Activated CD4-positive, alpha-beta T cell treated with anti-CD3 and anti-CD28 coated beads, Interleukin-2, amount 10 ng/mL, durations not matched to agents 7 days and 5 days (primary cell): ENCODE measurements around the gene OSTM1. TPM values are rescaled to one million over a fixed set of nuclear protein-coding genes. Genes with fewer than 3 reads are reported as not detected.
A peak's percentile ranks its signal among the peaks of the same experiment; 100 is the strongest.

Experiments
- CTCF ChIA-PET: fragments of 350-600 bp; sonication (Branson Sonifier 250); formaldehyde crosslinking; loops from one replicate; lab custom pipeline; 2021; ENCODE audit warnings: antibody characterized with exemption; lab: Charles Lee
- POLR2A ChIA-PET: fragments of 350-600 bp; sonication (Branson Sonifier 250); formaldehyde crosslinking; loops from one replicate; lab custom pipeline; 2021; ENCODE audit warnings: antibody characterized with exemption; lab: Charles Lee
- DNase-seq: peaks from one replicate; pipeline ENCODE4 v3.0.0-alpha.2; 2020
- H3K27ac Mint-ChIP-seq: one replicate; pipeline ENCODE4 v1.8.0; 2021; ENCODE audit warnings: mild to moderate bottlenecking, moderate library complexity, mixed read lengths
- H3K27me3 Mint-ChIP-seq: one replicate; pipeline ENCODE4 v1.8.0; 2021; ENCODE audit warnings: mixed read lengths
- H3K36me3 Mint-ChIP-seq: one replicate; pipeline ENCODE4 v1.8.0; 2021; ENCODE audit warnings: low read depth, mixed read lengths
- H3K4me1 Mint-ChIP-seq: one replicate; pipeline ENCODE4 v1.8.0; 2021; ENCODE audit warnings: mixed read lengths
- H3K4me3 Mint-ChIP-seq: one replicate; pipeline ENCODE4 v1.8.0; 2021; ENCODE audit warnings: mild to moderate bottlenecking, moderate library complexity, mixed read lengths
- H3K9me3 Mint-ChIP-seq: one replicate; pipeline ENCODE4 v1.8.0; 2021; ENCODE audit warnings: mixed read lengths
- total RNA-seq, 2 experiments: library from RNA; stranded (reverse); gene quantifications; one replicate each; pipeline ENCODE4 v1.2.3, GENCODE V29; 2021

Gene OSTM1, protein sequence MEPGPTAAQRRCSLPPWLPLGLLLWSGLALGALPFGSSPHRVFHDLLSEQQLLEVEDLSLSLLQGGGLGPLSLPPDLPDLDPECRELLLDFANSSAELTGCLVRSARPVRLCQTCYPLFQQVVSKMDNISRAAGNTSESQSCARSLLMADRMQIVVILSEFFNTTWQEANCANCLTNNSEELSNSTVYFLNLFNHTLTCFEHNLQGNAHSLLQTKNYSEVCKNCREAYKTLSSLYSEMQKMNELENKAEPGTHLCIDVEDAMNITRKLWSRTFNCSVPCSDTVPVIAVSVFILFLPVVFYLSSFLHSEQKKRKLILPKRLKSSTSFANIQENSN
- total RNA-seq: 10 to 100 TPM; 25.7 to 28.2 TPM

DNA sequence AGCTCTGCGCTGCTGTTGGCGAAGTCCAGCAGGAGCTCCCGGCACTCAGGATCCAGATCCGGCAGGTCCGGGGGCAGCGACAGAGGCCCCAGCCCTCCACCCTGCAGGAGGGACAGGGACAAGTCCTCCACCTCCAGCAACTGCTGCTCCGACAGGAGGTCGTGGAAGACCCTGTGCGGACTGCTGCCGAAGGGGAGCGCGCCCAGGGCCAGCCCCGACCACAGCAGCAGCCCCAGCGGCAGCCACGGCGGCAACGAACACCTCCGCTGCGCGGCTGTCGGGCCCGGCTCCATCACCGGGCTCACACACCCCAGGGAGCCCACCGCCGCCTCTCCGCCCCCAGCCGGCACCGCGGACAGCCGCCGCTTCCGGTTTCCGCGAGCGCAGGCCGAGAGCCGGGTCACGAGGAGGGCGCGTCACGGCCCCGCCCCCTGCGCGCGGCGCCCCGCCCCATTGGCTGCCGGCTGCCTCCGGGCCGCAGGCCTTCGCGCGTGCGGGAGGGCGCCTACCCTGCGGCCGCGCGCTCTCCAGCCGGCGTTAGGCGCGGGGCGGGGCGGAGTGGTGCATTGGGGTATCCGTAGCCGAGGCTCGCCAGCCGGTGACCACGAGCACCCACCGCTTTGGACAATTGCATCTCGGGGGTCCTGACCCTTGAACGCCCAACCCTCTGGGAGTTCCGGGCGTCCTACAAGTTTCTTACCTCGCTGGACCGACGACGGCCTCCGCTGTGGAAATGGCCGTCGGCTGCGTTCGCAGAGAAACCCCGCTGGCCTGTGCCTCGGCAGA, at the start of gene OSTM1:
Gene OSTM1 (minus strand): TSS at position 383 of the 786 bp plus-strand sequence. CDS start 90 bp downstream, at position 293.
- peaks cover 11% of the 10 kb centered on the region for H3K27me3 Mint-ChIP-seq
- H3K4me1 Mint-ChIP-seq: peaks cover 29% of the 10 kb centered on the region
- ChIA-PET CTCF (interaction anchor here (1.1 to 1.5 kb wide), 3 partner anchors 15 to 25 kb away, joined by 3 to 4 read pairs (median 3); no protein-coding TSS in a partner anchor), POLR2A (no interaction called here)
- peak within 1 kb of the TSS; percentile 89 for H3K27ac Mint-ChIP-seq
- H3K36me3 Mint-ChIP-seq: peaks cover 11% of the 10 kb centered on the region
- H3K9me3 Mint-ChIP-seq: no peaks in the 10 kb centered on the region
- peak within 1 kb of the TSS; percentile 81 for H3K4me3 Mint-ChIP-seq
- peak; percentile 92 for DNase-seq

DNA sequence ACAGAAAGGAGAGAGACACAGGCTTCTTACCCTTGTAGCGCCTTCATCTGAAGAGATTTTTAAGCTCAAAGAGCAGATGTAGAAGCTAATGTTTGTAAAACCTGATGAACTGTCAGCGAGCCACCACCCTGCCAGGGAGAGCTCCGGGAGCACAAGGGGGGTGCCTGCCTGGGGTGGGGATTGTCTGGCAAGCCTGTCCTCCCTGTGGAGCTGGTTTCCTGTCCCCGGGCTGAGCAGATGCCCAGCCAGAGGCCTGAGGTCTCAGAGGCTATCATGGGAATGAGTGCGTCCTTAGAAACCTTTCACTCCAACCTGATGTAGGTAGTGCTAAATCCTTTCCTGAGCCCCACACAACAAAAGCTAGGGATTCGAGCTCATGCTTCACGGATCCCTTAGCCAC, 49.4 kb upstream of the OSTM1 start:
- Mint-ChIP-seq H3K27me3 (peaks cover 88% of the 10 kb centered on the region), H3K27ac (no peak overlapping the region), H3K36me3 (no peaks in the 10 kb centered on the region), H3K4me3 (no peak overlapping the region), H3K4me1 (peaks cover 5% of the 10 kb centered on the region), H3K9me3 (no peaks in the 10 kb centered on the region)
- CTCF ChIA-PET: interaction anchor here (1.2 kb wide), 1 partner anchor 53 kb away, joined by 3 read pairs; no protein-coding TSS in a partner anchor
- no peak for DNase-seq
- POLR2A ChIA-PET: no interaction called here

DNA sequence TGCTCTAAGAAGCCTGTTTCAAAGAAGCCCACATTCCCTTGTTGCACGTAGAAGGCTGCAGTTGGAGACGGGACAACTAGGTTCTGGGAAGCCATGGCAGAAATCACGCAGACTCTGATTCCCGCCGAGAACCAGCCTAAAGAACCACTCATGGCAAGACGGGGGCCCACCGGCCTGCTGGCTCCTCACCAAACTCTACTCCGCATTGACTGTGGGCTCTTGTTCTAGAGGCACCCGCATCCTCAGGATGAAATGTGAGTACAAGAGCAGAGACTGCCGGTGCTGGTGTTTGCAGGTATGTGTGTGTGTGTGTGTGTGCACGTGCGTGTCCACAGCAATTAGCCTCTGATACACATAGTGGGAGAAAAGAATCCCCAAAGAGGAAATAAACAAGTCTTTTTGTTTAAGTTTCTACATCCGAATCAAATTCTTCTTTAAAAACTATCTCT, 49.0 kb upstream of the OSTM1 start:
- Mint-ChIP-seq H3K36me3 (no peaks in the 10 kb centered on the region), H3K9me3 (no peaks in the 10 kb centered on the region), H3K4me3 (no peak overlapping the region), H3K27me3 (peaks cover 88% of the 10 kb centered on the region), H3K4me1 (peaks cover 9% of the 10 kb centered on the region), H3K27ac (no peak overlapping the region)
- ChIA-PET POLR2A (no interaction called here), CTCF (interaction anchor here (1.2 kb wide), 1 partner anchor 53 kb away, joined by 3 read pairs; no protein-coding TSS in a partner anchor)
- no peak for DNase-seq

DNA sequence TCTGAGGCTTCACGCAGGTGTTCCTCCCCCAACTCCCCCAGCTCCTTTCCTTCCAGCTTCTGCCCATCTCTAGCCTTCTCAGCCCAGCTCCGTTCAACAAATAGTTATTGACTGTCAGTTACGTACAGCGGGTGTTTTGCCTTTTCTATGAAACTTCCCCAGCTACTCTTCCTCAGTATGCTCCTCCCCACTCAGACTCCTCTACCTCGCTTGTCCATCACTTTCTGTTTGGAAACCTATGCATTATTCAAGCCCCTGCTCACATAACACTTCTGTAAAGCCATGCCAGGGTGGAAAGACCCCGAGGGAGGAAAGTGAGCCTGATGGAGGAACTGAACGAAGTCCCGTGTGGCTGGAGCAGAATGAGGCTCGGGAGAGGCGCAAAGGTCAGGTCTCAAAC, 47.1 kb upstream of the OSTM1 start:
- Mint-ChIP-seq H3K27ac (no peak overlapping the region), H3K27me3 (peaks cover 89% of the 10 kb centered on the region), H3K9me3 (no peaks in the 10 kb centered on the region), H3K4me3 (no peak overlapping the region), H3K4me1 (peaks cover 17% of the 10 kb centered on the region), H3K36me3 (peaks cover 2% of the 10 kb centered on the region)
- CTCF ChIA-PET: interaction anchor here (1.1 kb wide), 1 partner anchor 41 kb away, joined by 4 read pairs; no protein-coding TSS in a partner anchor
- POLR2A ChIA-PET: interaction anchor here (0.6 kb wide), 1 partner anchor 1044 kb away, joined by 3 read pairs; no protein-coding TSS in a partner anchor
- no peak for DNase-seq

DNA sequence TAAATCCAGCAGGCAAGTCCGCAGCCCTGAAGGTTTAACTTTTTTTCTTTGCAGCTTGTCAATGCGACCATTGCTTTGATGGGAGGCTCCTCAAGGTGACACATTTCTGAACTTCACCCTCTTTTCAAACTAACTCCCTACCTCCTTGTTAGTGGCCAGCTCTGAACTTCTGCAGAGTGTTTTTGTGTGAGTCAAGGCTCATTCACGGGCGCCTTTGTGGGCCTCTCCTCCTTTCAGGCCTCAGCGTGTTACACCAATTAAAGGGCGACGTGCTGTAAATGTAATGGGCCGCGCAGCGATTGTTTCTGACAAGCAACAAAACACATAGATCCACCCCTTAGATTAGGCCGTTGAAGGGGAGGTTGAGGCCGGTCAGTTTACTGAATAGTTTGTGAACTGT, 45.8 kb upstream of the OSTM1 start:
- CTCF ChIA-PET: interaction anchor here (0.6 to 1.4 kb wide), 3 partner anchors 51 to 171 kb away, joined by 3 to 4 read pairs (median 3); no protein-coding TSS in a partner anchor
- Mint-ChIP-seq H3K27ac (no peak overlapping the region), H3K9me3 (no peaks in the 10 kb centered on the region), H3K4me1 (peaks cover 25% of the 10 kb centered on the region), H3K4me3 (no peak overlapping the region), H3K27me3 (peaks cover 90% of the 10 kb centered on the region), H3K36me3 (peaks cover 2% of the 10 kb centered on the region)
- POLR2A ChIA-PET: no interaction called here
- no peak for DNase-seq

DNA sequence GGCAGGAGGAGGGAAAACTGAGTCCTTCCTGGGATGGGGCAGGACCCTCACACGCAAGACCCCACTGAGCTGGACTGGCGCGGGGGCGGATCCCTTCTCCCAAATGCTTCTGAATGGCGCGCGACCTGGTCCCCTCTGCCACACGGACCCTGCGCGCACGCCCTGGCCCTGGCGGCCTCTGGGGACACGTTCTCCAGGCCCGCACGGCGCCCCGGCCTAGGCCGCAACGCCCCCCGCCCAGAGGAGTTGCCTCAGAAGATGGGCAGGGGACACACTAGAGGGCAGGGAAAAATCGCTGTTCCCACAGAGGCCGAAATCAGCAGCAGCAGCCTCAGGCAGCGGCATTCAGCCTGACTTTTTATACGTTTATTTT, 45.2 kb upstream of the OSTM1 start:
- no peaks in the 10 kb centered on the region for H3K9me3 Mint-ChIP-seq
- H3K27ac Mint-ChIP-seq: no peak overlapping the region
- DNase-seq: no peak
- peaks cover 90% of the 10 kb centered on the region for H3K27me3 Mint-ChIP-seq
- H3K36me3 Mint-ChIP-seq: peaks cover 2% of the 10 kb centered on the region
- ChIA-PET POLR2A (interaction anchor here (0.7 kb wide), 1 partner anchor 123 kb away, joined by 3 read pairs; no protein-coding TSS in a partner anchor), CTCF (interaction anchor here (1.3 to 1.4 kb wide), 2 partner anchors 52 to 60 kb away, joined by 3 to 4 read pairs; no protein-coding TSS in a partner anchor)
- H3K4me1 Mint-ChIP-seq: peaks cover 30% of the 10 kb centered on the region
- H3K4me3 Mint-ChIP-seq: peak overlapping the region; percentile 84

DNA sequence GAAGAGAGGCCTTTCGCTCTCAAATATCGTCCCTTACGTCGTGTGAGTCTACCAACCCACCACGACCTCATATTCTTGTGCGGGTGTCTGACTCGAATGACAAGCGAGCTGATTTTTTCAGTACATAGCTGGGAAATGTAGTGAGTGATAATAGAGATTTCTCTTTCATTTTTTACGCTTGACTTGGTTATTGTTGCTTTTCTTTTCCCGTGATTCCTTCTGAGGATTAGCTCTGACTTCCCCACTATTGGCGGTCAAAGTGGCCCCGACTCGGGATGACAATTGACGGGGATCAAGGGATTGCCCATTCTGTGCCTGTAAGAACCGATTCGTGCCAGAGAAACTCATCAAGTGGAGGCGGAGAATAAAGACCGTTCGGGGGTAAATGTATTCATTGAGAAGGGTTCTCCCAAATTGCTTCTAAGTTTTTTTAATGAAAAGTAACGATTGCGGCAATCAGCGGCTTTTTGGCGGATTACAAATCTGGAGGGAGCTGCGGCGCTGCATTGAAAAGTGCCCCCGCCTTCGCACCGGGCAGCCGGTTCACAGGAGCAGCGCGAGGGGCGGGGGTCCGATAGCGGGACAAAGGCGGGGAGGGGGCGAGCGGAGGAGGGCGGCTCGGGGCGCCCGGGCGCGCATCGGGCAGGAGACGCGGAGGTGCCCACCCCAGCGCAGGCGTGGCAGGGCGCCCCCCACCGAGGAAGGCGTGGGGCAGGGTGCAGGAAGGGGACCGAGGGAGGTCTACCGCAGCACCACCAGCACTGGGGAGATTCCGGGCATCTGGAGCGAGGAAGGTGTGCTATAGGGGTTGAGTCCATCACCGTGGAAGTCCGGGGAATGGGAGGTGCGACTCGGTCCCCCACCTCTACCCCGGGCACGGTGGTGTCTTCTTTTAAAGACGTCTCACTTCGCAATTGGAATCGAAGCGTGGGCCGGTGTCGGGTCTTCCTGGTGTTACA, 44.5 kb upstream of the OSTM1 start:
- Mint-ChIP-seq H3K36me3 (peaks cover 2% of the 10 kb centered on the region), H3K27me3 (peaks cover 90% of the 10 kb centered on the region), H3K4me1 (peaks cover 36% of the 10 kb centered on the region), H3K27ac (peak overlapping the region; percentile 79), H3K9me3 (no peaks in the 10 kb centered on the region), H3K4me3 (peak overlapping the region; percentile 84)
- ChIA-PET POLR2A (interaction anchor here (0.7 kb wide), 1 partner anchor 123 kb away, joined by 3 read pairs; no protein-coding TSS in a partner anchor), CTCF (interaction anchor here (1.3 kb wide), 1 partner anchor 52 kb away, joined by 4 read pairs; no protein-coding TSS in a partner anchor)
- DNase-seq: no peak

DNA sequence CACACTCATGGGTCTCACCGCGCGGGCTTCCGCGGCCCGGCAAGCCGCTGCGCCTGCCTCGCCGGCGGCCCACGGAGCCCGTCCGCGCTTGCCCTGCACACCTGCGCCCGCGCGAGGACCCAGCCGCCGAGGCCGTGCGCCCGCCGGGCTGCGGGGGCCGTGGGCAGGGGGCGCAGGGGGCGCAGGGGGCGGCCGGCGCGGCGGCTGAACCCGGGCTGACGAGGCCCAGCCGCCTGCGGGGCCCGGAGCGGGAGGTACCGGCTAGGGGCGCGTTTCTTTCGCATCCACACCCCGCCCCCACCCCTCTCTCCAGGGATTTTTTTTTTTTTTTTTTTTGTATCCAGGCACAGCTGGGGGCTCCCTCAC, 43.8 kb upstream of the OSTM1 start:
- POLR2A ChIA-PET: no interaction called here
- peaks cover 41% of the 10 kb centered on the region for H3K4me1 Mint-ChIP-seq
- no peak for DNase-seq
- H3K4me3 Mint-ChIP-seq: peak overlapping the region; percentile 84
- H3K36me3 Mint-ChIP-seq: peaks cover 2% of the 10 kb centered on the region
- CTCF ChIA-PET: no interaction called here
- H3K27ac Mint-ChIP-seq: no peak overlapping the region
- H3K9me3 Mint-ChIP-seq: no peaks in the 10 kb centered on the region
- peaks cover 90% of the 10 kb centered on the region for H3K27me3 Mint-ChIP-seq

DNA sequence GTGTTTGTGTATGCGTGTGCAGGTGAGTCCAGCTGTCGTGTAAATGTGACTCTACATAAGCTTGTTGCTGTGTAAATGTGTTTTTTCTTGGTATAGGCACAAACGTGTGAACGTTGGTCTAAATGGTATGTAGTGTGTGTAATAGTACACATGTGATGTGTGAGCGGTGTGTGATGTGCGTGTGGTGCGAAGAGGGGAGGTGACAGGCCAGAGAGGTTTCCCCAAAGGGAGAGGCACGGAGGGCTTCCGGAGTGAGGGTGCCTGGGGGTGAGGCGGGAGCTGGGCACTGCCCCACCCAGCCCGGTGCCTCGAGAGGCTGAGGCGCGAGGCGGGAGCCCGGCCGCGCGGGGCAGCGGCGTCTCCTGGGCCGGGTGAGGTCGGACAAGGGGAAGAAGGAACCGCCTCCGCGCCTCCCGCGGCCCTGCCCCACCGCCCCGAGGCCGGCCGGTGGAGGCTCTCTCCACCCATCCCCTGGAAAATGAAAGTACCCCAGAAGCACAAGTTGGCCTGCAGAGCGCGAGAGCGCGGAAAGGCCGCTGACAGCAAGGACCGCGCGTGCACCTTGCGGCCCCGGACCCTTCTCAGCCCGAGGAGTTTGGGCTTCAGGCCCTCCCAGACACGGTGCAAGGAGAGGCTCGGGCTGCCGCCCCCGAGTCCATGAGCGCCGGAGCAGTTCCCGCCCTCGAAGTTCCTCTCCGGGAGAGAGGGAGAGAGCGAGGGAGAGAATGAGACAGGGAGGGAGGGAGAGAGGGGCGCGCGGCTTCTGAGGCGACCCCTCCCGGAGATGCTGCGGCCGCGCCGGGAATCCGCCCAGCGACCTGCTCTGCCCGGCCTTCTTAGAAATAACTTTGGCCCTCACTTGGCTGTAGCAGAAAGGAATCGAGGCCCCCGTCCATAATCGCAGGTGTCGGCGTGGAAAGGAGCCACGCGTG, 43.2 kb upstream of the OSTM1 start:
- CTCF ChIA-PET: interaction anchor here (1.4 kb wide), 1 partner anchor 54 kb away, joined by 4 read pairs; no protein-coding TSS in a partner anchor
- H3K36me3 Mint-ChIP-seq: peaks cover 2% of the 10 kb centered on the region
- no peaks in the 10 kb centered on the region for H3K9me3 Mint-ChIP-seq
- DNase-seq: peak; percentile 21
- peaks cover 42% of the 10 kb centered on the region for H3K4me1 Mint-ChIP-seq
- H3K27ac Mint-ChIP-seq: peak overlapping the region; percentile 17
- POLR2A ChIA-PET: no interaction called here
- peaks cover 90% of the 10 kb centered on the region for H3K27me3 Mint-ChIP-seq
- peak overlapping the region; percentile 72 for H3K4me3 Mint-ChIP-seq

DNA sequence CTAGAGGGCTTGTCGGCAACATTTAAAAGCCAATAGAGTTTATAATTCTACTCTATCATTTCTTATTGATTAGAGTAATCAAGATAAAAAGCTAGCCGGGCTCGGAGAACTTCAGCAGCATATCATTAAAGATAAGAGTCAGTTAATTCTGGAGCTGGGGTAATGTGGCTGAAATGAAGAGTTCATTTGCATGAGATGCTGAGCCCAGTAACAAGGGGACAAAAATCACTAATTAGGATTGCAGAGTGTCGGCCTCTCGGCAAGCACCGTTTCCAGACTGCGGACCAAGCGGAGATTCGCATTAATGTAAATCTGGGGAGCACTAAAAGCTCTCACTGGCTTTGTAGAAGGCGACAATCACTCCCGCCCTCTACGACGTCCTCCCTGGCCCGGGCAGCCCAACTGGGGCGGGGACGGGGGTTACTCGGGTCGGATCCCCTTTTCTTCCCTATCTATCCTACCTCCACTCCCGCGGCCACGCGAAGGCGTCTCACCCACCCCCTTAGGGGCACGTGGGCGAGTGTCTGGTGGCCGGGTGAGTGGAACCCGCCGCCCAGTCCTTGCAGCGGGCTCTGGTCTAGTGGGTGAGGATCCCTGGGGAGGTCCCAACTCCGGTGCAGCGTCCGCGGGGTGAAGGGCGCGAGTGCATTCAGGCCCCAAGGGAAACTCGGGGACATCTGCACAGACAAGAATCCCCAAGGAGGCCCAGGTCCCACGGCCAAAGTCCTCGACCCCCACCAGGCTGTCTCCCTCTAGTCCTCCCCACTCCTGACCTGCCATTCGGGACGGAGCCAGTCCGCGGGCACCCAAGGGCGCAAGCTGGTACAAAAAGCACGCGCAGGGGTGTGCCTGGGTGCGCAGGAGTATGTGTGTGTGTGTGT, 42.2 kb upstream of the OSTM1 start:
- ChIA-PET POLR2A (no interaction called here), CTCF (interaction anchor here (1.0 to 1.4 kb wide), 2 partner anchors 48 to 54 kb away, joined by 4 read pairs; no protein-coding TSS in a partner anchor)
- Mint-ChIP-seq H3K27me3 (peaks cover 91% of the 10 kb centered on the region), H3K4me1 (peaks cover 42% of the 10 kb centered on the region), H3K9me3 (no peaks in the 10 kb centered on the region), H3K36me3 (peaks cover 2% of the 10 kb centered on the region), H3K4me3 (peak overlapping the region; percentile 72), H3K27ac (peak overlapping the region; percentile 12)
- DNase-seq: no peak
